HG03442 (cell line): ENCODE data around the gene ASB4.
"Not testable (repeated sequence)": the region's sequence is repeated elsewhere in the genome, so short reads cannot be mapped to it uniquely, and the experiment has no call there.

Source experiments
- ATAC-seq: cut with Tn5 transposase; IDR thresholded peaks from one replicate; pipeline ENCODE4 v1.9.1; 2021; ENCODE audit warnings: mild to moderate bottlenecking, moderate library complexity; ENCODE audit not compliant: unreplicated experiment

Gene ASB4

DNA sequence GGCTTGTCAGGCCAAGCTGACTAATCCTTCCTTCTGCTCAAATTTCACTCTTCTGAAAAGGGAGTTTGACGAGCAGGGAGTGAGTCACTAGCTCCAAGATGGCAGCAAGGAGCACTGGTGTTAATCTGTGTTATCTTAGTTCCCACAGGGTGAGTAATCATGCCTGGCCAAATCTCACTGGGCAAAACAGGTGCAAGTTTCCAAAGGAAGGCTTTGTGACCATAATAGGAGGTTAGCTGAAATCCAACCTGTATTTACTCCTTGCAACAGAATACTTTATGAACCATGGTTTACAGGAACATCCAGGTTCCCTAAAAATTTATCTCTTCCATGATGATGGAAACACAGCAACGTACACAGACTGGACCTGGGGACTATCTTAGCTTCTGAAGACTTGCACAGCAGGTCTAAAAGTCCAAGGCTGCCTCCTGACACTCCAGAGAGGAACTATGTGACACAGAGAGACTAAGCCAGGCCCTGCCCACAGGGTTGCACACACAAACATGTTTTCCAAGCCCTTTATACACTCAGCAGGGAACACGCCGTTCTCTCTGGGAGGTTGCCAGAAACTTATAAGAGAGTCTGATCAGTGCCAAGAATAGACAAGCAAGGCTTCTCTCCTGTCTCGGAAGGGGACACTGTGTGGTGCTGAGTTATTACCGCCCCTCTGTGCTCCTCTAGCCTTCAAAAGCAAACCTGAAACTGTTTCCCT is 64.2 kb downstream of the ASB4 start:
- no peak for ATAC-seq

DNA sequence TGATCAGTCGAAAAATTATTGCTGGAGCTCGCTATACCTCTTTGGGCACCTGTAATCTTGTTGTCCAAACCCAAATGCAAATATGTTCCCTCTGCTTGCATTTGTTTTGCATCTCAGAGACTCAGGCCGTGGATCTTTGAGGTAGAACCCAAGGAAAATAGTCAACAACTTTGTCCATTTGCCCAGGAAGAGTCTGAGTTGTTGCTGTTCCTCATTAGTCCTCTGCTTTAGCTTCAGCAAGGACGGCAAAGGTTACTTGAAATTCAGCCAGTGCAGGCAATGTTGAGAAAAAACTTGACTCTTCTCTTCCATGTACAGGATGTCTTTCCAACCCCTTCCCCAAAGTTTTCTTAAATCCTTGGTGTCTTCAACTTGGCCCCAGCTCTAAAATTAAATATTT is 64.8 kb downstream of the ASB4 start:
- ATAC-seq = no peak

DNA sequence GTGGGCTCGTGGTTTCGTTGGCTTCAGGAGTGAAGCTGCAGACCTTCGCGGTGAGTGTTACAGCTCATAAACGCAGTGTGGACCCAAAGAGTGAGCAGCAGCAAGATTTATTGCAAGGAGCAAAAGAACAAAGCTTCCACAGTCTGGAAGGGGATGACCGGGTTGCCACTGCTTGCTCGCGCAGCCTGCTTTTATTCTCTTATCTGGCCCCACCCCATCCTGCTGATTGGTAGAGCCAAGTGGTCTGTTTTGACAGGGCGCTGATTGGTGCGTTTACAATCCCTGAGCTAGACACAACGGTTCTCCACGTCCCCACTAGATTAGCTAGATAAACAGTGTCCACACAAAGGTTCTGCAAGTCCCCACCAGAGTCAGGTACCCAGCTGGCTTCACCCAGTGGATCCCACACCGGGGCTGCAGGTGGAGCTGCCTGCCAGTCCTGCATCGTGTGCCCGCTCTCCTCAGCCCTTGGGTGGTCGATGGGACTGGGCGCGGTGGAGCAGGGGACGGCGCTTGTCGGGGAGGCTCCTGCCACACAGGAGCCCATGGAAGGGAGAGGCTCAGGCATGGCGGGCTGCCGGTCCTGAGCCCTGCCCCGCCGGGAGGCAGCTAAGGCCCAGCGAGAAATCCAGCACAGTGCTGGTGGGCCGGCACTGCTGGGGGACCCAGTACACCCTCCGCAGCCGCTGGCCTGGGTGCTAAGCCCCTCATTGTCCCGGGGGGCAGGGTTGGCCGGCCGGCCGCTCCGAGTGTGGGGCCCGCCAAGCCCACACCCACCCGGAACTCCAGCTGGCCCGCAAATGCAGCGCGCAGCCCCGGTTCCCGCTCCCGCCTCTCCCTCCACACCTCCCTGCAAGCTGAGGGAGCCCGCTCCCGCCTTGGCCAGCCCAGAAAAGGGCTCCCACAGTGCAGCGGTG is 66.5 kb downstream of the ASB4 start:
- not testable (repeated sequence) for ATAC-seq

DNA sequence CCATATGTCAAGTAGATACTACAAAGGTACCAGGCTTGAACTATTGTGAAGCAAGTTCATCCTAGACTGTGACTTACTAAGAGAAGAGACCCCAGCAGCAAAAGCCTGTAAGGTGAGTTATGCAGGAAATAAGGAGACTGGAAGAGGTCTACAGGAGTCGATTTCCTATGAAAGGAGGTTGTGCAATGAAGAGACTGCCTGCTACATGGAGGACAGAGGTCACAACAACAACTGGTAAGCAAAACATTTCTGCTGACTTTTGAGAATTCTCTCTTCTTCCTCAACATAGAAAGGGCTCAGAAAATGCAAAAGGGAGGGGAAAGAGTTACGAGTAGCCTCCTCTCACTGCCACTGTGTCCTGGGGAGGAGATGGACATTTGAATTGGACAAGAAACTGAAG is 68.2 kb downstream of the ASB4 start:
- no peak for ATAC-seq

DNA sequence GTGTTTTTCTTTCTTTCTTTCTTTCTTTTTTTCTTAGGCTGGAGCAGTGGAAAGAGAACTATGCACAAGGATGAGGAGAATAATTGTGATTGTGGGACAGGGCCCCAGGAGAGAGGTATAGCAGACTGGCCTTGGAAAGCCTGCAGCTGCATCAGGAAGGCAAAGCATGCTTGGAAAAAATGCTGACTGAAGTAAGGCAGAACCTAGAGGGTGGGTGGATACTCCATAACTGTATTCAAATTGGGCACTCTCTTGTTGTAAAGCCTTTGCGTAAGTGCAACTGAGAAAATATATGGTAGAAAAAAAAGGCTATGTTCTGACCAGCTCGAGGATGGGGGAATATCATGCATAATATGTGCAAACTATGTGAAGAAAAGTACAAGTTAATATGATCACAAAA is 71.0 kb downstream of the ASB4 start:
- no peak for ATAC-seq

DNA sequence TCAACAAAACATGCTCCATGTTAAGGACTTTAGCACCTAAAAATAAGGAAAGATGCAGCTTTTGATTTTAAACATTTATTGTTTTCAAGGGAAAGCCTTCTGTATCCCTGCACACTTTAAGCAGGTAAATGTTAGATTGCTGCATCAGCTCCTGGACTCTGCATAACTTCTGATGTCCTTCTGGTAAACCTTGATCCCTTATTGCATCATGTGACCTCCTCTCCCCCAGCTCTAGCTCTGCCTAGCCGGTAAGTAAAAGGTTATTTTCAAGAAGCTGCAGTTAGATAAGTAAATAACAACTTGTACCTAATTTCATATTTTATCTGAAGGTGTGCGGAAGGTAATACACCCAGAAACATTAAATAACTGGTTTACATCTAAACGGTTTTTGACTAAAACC is 73.1 kb downstream of the ASB4 start:
- ATAC-seq = no peak

DNA sequence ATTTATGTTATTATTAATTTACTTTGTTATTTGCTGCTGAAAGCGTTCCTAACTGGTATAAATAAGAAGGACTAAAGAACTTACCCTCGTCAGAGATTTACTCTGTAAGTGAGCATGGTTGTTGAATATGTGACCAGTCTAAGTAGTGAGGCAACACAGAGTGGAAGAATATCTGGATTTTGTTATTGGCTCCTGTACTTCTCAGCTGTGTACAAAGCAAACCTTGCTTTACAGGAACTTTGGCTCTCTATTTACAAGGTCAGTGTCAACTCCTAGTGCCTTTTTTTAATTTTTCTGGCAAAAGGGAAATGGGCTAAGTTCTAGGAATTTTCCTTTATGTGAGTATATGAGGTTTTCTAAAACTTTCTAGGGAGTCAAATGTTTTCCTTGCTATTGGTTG is 74.9 kb downstream of the ASB4 start:
- no peak for ATAC-seq

DNA sequence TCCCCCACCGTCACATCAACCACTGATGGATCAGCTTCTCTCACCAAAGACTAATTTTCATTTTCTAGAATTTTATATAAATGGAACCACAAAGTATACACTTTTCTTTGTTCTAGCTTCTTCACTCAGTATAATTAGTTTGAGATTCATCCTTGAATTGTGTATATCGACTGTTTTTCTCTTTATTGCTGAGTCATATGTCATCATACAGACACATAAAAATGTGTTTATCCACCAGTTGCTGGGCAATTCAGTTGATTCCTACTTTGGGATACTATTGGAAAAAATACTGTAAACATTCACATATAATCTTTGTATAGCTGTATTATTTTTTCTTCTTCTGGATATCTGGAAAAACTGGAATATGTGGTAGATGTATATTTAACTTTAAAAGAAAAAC is 84.0 kb downstream of the ASB4 start:
- no peak for ATAC-seq

DNA sequence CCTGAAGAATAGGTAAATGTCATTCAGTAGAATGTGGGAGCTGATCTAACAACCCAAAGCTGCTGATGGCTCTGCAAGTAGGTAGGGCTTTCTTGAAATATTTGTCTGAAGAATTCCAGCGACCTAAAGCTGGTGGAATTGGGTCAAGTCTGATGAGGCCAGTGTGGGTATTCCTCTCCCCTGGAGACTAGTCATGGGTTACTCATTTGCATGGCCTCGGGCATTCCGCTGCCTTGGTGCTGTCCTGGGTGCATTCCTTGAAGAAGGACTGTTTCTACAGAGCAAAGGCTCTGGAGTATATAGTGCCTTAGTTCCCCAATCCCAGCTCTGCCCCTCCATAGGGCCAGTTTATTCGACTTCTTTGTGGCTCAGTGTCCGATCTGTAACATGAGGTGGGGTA is 91.4 kb downstream of the ASB4 start:
- ATAC-seq = no peak

DNA sequence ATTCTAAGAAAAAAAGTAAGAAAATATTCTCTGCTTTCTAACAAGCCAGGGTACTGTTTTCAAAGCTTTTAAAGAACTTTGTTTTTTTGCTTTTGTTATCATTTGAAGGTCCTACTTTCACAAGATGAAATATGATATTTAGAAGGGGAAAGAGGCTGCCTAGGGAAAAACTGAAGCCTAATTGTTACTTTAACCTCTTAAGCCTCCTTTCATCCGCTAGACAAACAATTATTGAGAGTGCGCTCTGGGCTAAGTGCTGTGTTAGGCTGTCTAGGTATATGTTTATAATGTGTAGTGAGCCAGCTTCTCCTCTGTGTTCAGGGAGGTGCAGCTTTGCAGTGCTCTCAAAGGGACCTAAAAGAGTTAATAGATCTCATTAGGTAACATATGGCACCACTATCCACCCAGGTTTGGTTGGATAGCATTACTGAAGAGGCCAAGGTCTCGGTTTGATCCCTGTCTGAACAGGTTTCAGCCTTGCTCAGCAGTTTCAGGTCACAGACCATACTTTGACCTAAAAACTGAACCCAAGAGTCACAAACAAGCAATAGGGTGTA is 92.6 kb downstream of the ASB4 start:
- no peak for ATAC-seq

DNA sequence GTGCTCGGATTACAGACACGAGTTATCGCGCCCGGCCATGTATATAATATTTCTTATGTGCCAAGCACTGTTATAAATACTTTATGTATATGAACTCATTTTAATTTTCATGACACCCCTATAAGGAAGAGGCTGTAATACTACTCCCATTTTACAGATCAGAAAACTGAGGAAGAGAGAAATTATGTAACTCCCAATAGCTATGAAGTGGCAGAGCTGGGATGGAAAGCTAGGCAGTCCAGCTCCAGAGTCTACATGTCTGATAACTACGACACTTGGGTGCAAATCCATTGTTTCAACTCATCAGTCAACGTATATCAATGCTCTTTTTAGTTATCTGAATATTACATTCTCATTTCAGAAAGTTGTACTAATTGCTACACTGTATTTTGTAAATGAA is 93.6 kb downstream of the ASB4 start:
- ATAC-seq = no peak

DNA sequence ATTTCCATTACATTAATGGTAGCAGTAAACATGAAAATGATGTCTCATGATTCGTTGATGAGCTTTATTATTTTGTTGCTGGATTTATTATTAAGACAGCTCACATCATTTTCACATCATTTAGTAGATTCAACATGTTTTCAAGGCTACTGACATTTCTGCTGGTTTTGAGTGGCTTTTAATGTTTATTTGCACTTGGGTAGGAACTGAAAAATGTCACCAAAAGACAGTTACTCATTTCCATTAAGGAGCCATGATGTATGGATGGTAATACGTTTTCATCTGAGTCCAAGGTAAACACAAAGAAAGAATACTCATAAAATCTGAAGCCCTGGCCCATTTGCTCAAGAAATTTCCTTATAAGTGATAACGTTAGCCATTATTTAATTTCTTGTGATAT is 95.7 kb downstream of the ASB4 start:
- no peak for ATAC-seq

DNA sequence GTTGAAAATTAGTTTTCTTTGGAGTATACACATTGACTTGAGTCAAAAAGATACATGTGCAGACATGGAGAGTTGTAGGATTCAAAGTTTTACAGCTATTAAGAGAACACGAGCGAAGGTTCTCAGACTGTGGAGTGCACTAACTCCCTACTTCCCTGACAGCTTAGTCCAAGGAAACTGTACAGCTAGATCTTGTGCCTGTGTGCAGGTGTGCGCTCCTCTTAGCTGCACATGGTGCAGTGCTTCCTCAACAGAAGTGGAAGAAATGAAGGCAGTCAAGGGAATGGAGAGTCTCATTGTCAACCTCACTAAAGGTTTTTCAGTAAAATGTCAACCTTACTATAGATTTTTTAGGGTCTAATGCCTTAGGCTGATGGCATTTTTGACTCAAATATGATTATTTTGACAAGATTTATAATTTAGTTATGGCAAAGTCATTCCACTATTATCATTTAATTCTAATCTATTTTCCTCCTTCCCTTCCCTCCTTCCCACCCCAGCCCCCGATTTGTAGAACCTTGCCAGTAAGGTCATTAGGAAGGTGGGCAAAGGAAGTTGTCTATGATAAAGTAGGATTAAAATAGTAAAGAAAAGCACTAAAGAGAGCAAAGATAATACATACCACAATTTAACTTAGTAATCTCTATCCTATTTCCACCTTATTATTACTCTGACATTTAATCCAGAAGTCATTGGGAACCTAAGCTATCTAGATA is 97.0 kb downstream of the ASB4 start:
- ATAC-seq = no peak

DNA sequence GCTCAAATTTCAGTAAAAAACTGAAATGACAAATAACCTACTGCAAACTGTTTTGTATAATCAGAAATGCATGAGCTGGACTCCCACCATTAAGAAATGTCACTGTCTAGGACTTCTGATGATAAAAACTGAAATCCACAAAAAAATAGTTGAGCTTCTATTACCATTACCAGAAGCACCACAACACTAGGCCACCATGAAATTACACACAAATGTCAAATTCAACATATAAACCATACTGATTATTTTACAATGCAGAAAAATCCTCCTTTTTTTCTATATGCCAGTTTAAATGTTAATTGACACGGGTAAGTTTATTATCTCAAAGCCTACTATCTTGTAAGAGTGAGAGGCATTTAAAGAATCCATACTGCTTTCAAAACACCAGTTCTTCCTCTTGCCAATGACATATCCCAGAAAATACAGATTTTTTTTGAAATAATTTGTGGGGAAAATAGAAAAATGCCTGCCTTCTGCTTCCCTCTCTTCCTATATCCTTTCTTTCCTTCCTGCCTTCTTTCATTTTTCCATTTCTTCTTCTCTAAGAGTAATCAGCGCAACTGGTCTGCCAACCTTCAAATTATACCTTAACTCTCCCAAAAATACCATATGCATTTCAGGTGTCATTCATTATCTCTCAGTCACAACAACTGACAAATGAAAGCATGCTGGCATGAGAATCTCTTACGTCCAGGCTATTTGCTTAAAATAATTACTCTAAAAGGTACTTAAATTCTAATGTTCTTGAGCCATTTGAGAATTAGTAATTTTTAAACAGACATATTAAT is 98.3 kb downstream of the ASB4 start:
- ATAC-seq = no peak

DNA sequence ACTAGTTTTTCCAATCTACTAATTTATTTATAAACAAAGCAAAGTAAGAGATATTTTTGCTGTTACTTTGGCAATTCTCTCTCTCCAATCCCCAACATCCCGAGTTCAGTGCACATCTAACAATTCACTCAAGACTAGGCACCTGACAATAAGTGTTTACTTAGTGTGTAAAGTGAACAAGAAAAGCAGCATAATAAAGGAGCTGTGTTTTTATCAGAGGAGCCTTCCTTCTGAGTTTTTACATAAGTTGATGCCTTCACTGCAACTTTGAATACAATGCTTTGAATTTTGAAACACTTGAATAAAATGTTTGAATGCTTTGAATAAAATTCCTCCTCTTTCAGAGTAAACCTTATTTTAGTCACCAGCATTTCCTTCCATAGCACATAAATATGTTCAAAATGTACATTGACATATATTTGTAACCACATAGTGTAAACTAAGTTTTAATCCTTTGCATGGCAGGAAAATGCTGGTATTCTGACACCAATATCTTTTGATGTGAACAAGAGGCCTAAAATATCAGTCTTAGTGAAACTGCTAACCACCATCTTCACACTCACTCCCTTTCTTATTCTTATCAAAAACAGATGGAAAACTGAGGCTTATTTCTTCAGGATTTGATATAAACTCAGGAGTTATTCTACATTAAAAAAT is 99.2 kb downstream of the ASB4 start:
- no peak for ATAC-seq

DNA sequence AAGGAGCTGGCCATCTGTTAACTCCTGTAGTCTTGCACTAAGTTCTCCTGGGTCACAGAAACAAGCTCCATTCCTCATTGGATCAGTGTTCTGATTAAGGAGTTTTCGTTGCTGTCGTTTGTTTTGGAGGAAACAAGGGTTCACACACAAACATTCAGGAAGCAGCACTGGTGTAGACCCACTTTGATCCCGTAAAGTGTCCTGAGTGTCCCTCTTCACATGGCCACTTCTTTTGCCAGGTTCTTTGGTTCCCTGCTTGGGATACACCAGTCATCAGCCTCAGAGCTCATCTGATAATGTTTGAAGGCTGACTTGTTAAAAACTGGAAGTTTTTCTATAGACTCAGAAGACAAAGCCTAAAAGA is 99.7 kb downstream of the ASB4 start:
- no peak for ATAC-seq

DNA sequence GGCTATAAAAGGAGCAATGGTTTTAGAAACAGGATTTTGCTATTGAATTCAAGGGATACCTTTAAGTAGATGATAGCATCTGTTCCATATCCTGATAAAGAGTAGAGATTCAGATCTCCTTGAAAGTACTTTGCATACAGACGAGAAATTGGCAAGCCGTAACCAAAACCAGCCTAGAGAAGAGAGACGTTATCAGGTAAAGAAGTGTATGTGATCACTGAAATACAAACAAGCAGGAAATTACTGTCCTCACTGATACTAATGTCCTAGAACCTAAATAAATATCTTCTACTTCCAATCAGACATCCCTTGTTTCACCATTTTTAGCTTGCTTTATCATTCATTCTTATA is 101.2 kb downstream of the ASB4 start:
- no peak for ATAC-seq

DNA sequence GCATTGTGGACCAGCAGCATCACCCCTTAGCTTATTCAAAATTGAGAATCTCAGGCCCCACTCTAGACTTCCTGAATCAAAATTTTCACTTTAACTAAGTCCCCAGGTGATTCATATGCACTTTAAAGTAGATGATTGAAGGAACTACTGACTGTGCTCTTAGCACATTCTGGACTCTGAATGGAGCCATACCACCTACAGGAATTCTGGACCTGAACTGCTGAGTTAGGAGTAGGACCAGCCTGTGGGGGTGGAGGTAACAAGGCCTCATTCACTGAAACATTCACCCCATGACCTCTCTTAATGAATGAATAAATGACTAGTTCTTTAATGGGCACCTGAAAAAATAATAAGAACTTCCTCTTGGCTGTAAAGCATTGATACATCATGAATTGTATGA is 103.3 kb downstream of the ASB4 start:
- no peak for ATAC-seq

DNA sequence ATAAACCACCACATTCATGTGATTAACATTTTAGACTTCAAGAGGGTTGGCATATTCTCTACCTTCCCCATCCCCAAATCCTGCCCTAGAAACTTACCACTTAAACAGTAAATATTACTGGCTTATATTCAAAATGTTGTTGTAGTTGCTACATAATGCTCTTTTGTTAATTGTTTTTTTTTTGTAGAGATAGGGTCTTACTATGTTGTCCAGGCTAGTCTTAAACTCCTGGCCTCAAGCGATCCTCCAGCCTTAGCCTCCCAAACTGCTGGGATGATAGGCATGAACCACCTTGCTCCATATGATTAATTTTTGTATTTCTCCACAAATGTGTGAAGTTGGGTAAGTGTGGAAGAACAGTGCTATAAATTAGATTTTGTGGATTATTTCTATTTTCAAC is 104.0 kb downstream of the ASB4 start:
- ATAC-seq = no peak
